HEK293T (cell line): ENCODE results near the gene RPRD2.

Experiments
- BHLHE40 ChIP-seq: fragments of 450-650 bp; IDR thresholded peaks from 2 replicates; pipeline ENCODE4 v1.6.1; 2016; ENCODE audit warnings: mild to moderate bottlenecking, moderate library complexity, borderline replicate concordance
- FOXK2 ChIP-seq: fragments of 450-650 bp; IDR thresholded peaks from 2 replicates; pipeline ENCODE4 v1.6.1; 2016; ENCODE audit warnings: mild to moderate bottlenecking
- HDGF ChIP-seq: fragments of 450-650 bp; IDR thresholded peaks from 2 replicates; pipeline ENCODE4 v1.6.1; 2017; ENCODE audit warnings: antibody characterized with exemption, borderline replicate concordance
- NFRKB ChIP-seq: fragments of 450-650 bp; IDR thresholded peaks from 2 replicates; pipeline ENCODE4 v1.6.1; 2016; ENCODE audit warnings: mild to moderate bottlenecking, moderate library complexity
- SUZ12 ChIP-seq: fragments of 450-650 bp; IDR thresholded peaks from 2 replicates; pipeline ENCODE4 v1.6.1; 2016; ENCODE audit warnings: mild to moderate bottlenecking
- TARDBP ChIP-seq: fragments of 450-650 bp; IDR thresholded peaks from 2 replicates; pipeline ENCODE4 v1.6.1; 2016
- ZNF384 ChIP-seq: fragments of 450-650 bp; IDR thresholded peaks from 2 replicates; pipeline ENCODE4 v1.6.1; 2016
- TF ChIP-seq, protein P1 (sequence below): fragments of 450-650 bp; IDR thresholded peaks from 2 replicates; pipeline ENCODE4 v1.6.1; 2016

DNA sequence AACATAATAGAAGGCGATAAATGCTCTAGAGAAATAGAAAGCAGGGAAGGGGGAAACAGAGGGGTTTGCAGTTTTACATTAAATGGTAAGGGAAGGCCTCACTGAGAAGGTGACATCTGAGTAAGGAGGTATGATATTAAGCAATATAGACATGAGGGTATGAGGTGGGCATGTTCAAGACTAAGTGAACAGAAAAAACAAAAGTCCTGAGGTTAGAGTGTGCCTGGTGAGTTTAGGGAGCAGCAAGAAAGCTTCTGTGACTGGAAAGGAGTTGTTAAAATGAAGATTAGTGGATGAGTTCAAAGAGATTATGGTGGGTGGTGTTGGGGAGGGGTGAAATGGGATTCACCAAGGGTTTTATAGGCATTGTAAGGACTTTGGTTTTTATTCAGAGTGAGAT lies 8.6 kb downstream of the RPRD2 start:
- TF ChIP-seq SUZ12, result no peak
- no peak for TF ChIP-seq NFRKB
- TF ChIP-seq ZNF384, result no peak
- TF ChIP-seq HDGF, result no peak
- TF ChIP-seq BHLHE40, result no peak
- no peak for TF ChIP-seq TARDBP
- TF ChIP-seq, protein P1, sequence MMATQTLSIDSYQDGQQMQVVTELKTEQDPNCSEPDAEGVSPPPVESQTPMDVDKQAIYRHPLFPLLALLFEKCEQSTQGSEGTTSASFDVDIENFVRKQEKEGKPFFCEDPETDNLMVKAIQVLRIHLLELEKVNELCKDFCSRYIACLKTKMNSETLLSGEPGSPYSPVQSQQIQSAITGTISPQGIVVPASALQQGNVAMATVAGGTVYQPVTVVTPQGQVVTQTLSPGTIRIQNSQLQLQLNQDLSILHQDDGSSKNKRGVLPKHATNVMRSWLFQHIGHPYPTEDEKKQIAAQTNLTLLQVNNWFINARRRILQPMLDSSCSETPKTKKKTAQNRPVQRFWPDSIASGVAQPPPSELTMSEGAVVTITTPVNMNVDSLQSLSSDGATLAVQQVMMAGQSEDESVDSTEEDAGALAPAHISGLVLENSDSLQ, result no peak
- TF ChIP-seq FOXK2, result no peak
